GM12874 (cell line): Measurements from ENCODE around the gene TAS2R46.
"Not testable (repeated sequence)": the region's sequence is repeated elsewhere in the genome, so short reads cannot be mapped to it uniquely, and the experiment has no call there.

ENCODE experiments used
- CTCF ChIP-seq: IDR thresholded peaks from 2 replicates; pipeline ENCODE4 v1.5.1; 2011; ENCODE audit warnings: low read depth, mild to moderate bottlenecking, control low read depth, low read length, moderate library complexity; ENCODE audit not compliant: insufficient read depth

Gene TAS2R46, protein sequence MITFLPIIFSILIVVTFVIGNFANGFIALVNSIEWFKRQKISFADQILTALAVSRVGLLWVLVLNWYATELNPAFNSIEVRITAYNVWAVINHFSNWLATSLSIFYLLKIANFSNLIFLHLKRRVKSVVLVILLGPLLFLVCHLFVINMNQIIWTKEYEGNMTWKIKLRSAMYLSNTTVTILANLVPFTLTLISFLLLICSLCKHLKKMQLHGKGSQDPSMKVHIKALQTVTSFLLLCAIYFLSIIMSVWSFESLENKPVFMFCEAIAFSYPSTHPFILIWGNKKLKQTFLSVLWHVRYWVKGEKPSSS

GRCh38 chr12:11062194-11062593, at the start of gene TAS2R46:
TAS2R46 (minus strand) TSS chr12:11062294; CDS start chr12:11062294, 0 bp downstream.
- TF ChIP-seq CTCF: not testable (repeated sequence)

- no peak for TF ChIP-seq CTCF
Observed at GRCh38 chr12:11108862-11109261, 46.8 kb upstream of the TAS2R46 start.

- TF ChIP-seq CTCF: no peak
Observed at GRCh38 chr12:11107719-11108118, 45.6 kb upstream of the TAS2R46 start.

GRCh38 chr12:11106288-11106687, 44.2 kb upstream of the TAS2R46 start:
- no peak for TF ChIP-seq CTCF

GRCh38 chr12:11105546-11105945, 43.5 kb upstream of the TAS2R46 start:
- no peak for TF ChIP-seq CTCF

DNA sequence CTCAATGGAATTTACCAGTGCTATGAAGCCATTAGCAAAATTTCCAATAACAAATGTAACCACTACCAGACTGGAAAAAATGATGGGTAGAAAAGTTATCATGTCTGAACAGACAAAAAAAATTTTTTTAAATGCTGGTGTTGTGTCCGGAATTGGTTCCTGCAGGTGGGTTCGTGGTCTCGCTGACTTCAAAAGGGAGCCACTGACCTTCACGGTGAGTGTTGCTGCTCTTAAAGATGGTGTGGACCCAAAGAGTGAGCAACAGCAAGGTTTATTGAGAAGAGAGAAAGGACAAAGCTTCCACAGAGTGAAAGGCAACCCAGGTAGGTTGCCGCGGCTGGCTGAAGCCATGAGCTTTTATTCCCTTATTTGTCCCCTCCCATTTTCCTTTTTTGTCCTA, 30.0 kb upstream of the TAS2R46 start, which contains the start of gene TAS2R43:
Gene TAS2R43 (minus strand): TSS at position 186 of the 400 bp plus-strand sequence. CDS start 84 bp downstream, at position 102.
- TF ChIP-seq CTCF: no peak

DNA sequence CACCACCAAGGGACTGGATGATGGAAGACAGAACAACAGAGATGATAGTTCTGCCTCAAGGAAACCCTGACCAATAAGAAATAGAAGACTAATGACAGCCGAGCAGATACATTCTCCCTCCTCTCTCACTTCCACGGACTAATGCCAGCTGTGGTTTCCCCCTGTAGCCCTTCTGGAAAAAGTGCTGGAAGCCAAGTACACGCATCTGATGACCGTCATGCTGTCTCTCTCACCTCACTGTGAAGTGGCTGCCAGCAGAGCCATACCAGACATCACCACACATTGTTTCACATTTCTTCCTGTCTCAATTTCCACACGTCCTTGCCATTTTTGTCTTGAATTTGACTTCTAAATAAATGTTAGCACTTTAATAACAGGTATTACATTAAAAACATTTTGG, 27.2 kb upstream of the TAS2R46 start:
- TF ChIP-seq CTCF: no peak
